Retinal pigment epithelial cell (primary cell): ENCODE results near the gene UQCRFS1.
"Not testable (repeated sequence)": the region's sequence is repeated elsewhere in the genome, so short reads cannot be mapped to it uniquely, and the experiment has no call there.

ENCODE experiments used
- DNase-seq: peaks from one replicate; pipeline ENCODE4 v3.0.0-alpha.2; 2010; ENCODE audit warnings: low read depth
- H3K4me3 ChIP-seq: 2 replicates; pipeline ENCODE4 v1.5.1; 2011; ENCODE audit warnings: mild to moderate bottlenecking, low read length, control low read depth, moderate library complexity
- CTCF ChIP-seq: conservative IDR thresholded peaks from 2 replicates; pipeline ENCODE4 v1.5.1; 2011; ENCODE audit warnings: low read depth, low read length, control low read depth, inconsistent platforms

Gene UQCRFS1

DNA sequence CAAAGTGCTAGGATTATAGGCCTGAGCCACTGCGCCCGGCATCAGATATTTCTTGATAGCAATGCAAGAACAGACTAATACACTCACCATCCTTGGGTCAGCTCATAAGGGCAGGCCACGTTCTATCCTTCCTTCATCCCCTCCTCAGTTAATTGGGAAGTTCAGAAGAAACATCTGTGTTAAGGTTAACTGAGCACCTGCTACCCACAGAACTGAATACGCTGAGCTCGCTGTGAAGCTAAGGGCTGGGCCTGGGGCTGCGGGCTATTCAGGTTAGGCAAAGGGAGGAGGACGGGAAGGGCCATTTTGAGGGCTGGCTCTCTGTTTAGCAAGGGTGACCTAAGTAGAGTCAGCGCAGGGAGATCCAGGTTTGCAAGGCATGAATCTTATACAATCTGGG is 43.0 kb upstream of the UQCRFS1 start:
- no peak overlapping the region for H3K4me3 ChIP-seq
- no peak for DNase-seq
- TF ChIP-seq CTCF = no peak

DNA sequence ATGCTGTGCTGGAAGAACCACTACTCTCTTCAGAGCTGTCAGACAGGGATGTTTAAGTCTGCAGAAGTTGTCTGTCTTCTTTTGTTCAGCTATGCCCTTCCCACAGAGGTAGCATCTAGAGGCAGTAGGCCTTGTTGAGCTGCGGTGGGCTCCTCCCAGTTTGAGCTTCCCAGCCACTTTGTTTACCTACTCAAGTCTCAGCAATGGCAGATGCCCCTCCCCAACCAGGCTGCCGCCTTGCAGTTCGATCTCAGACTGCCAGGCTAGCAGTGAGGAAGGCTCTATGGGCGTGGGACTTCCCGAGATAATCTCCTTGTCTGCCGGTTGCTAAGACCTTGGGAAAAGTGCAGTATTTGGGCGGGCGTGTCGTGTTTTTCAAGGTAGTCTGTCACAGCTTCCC is 42.1 kb upstream of the UQCRFS1 start:
- TF ChIP-seq CTCF = no peak
- DNase-seq = no peak
- H3K4me3 ChIP-seq = no peak overlapping the region

- H3K4me3 ChIP-seq, DNase-seq: not testable (repeated sequence)
These were observed 36.8 kb upstream of the UQCRFS1 start for GRCh38 chr19:29249798-29250197.

DNA sequence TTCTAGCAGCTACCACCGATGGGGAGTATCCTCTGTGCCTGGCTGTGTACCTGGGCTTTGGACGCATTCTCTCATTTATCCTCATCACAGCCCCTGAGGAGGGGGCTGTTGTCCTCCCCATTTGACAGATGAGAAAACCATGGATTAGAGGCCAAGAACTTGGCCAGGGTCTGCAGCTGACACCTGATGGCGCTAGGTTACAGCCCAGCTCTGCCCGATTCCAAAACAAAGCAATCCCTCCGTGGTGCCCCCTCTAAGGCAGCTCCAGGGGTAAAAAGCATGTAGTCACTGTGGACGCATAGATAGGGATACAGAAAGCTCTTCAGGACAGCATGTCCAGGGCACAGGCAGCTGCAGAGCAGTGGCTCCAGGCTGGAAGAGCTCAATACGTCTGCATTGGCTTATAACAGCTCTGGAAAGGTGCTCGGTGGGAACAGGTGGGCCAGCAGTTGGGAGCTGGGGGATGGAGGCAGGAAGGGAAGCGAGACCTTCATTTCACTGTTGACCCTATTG is 35.4 kb upstream of the UQCRFS1 start:
- H3K4me3 ChIP-seq = no peak overlapping the region
- no peak for TF ChIP-seq CTCF
- no peak for DNase-seq

GRCh38 chr19:29247872-29248271 is 34.9 kb upstream of the UQCRFS1 start:
- H3K4me3 ChIP-seq = no peak overlapping the region
- DNase-seq = no peak
- TF ChIP-seq CTCF = no peak

- H3K4me3 ChIP-seq = no peak overlapping the region
- DNase-seq = no peak
- TF ChIP-seq CTCF = no peak
These were observed 34.5 kb upstream of the UQCRFS1 start for GRCh38 chr19:29247471-29247870.

DNA sequence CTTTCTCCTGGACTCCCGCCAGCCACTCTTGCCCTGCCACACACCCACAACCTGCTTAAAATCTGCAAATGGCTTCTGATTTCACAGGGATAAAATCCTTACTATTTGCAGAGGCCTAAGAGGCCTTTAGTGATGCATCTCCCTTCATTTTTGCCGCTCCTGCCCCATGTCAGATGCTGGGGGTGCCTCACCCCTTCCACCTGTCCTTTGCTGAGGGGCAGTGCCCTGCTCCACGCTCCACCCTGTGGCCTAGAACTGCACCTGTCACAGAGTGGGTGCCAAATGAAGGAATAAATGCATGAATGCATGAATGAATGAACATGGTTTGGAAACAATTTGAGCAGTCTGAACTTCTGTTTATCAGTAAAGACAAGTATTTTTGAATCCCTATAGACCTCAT is 34.1 kb upstream of the UQCRFS1 start:
- TF ChIP-seq CTCF = no peak
- H3K4me3 ChIP-seq = no peak overlapping the region

DNA sequence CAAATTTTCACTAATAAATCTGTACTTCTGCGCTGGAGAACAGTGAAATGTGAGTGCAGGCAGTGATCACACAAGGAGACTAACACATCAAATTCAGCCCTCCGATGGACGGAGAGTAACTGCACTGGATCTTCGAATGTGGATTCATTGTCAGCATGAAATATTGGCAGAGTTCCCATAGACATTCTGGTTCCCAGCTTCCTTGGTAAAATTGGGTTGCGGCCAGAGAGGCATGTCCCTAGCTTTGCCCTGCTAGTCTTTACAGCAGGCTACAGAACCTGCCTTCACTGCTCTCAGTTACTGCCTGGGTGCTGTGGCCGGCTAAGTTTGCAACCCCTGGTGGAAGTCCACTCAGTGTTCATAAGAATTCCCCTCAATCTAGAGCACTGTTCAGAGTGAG is 32.3 kb upstream of the UQCRFS1 start:
- no peak overlapping the region for H3K4me3 ChIP-seq
- no peak for DNase-seq
- no peak for TF ChIP-seq CTCF

More for the DNA sequence above, 34.1 kb upstream of the UQCRFS1 start:
- no peak for DNase-seq
